Colonic mucosa (tissue), 4 donors: ENCODE results near the gene POLD2. TPM values are rescaled to one million over a fixed set of nuclear protein-coding genes. Genes with fewer than 3 reads are reported as not detected.

Source experiments
- DNase-seq: peaks from one replicate; pipeline ENCODE4 v3.0.0-alpha.2; 2020
- H3K27ac ChIP-seq: fragments of 200-600 bp; one replicate; pipeline ENCODE4 v1.8.0; 2021
- H3K27me3 ChIP-seq: fragments of 200-600 bp; one replicate; pipeline ENCODE4 v1.8.0; 2021
- H3K36me3 ChIP-seq: fragments of 200-600 bp; one replicate; pipeline ENCODE4 v1.8.0; 2021
- H3K4me1 ChIP-seq: fragments of 200-600 bp; one replicate; pipeline ENCODE4 v1.8.0; 2021; ENCODE audit warnings: mild to moderate bottlenecking
- H3K4me3 ChIP-seq: fragments of 200-600 bp; one replicate; pipeline ENCODE4 v1.8.0; 2021
- H3K9ac ChIP-seq, 2 donors: one replicate each; pipeline ENCODE4 v1.7.0; 2013; ENCODE audit warnings: control low read depth in 2 of 2, low read depth in 2 of 2, low read length in 2 of 2
- H3K9me3 ChIP-seq: fragments of 200-600 bp; one replicate; pipeline ENCODE4 v1.8.0; 2021
- intact Hi-C: fragments of 100-400 bp; cut with DNase I; formaldehyde crosslinking; loops from one replicate; pipeline ENCODE4 v1.14.1; 2022
- total RNA-seq, 2 donors: library from RNA; stranded (reverse); fragmentation: NEBNext Ultra II Directional in 1 of 2; extraction: Animal tissue kit (Norgen Biotek cat#: 25700) in 1 of 2; gene quantifications; one replicate each; pipeline ENCODE4 v1.2.1, GENCODE V29; 2021
- TF ChIP-seq, protein P1 (sequence below): fragments of 200-600 bp; IDR thresholded peaks from one replicate; pipeline ENCODE4 v1.8.0; 2022; ENCODE audit warnings: antibody characterized with exemption, mild to moderate bottlenecking
- donor health status: healthy.
- donor health status: DM: no; HTN: no; CAD: no.
- donor health status: DM: no; HTN: no; CAD: no.

Gene POLD2
- total RNA-seq, 2 donors from 2014 or later, result 54.8 to 161 TPM

DNA sequence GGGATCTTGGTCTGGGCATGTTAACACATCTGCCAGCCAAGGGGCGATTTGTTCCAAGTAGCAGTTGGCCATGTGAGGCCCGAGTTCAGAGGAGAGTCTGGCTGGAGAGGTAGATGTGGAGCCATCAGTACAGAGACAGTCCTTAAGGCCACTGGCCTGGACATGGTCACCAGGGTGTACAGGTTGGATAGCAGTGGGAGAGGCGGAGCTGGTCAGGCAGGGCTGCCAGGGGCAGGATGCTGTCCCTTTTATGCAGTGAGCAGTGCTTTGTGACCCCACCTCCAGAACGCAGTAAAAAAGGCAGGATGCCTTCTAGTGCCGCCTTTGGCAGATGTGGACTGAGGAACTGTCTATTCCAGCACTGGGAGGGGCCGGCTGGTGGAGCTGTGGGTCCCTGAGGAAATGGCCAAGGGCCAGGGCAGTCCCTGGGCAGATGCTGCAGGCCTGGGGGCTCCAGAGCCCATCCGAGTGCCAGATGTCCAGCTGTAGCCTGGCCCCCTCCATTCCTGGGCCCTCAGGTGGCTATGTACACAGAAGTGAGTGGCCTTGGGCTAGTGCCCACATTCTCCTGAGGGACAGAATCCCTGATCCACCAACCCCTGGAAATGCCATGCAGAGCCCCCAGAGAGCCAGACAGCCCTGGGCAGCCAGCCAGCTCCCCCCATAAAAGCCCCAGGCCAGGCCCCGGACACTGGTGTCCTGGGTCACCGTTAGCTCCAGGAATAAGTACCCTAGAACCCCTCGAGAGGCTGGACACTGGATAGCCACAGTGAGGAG, 34.9 kb upstream of the POLD2 start:
- H3K4me1 ChIP-seq, result no peaks in the 10 kb centered on the region
- no peak overlapping the region for H3K4me3 ChIP-seq
- H3K9me3 ChIP-seq, result no peaks in the 10 kb centered on the region
- H3K9ac ChIP-seq, result no peak overlapping the region
- no peaks in the 10 kb centered on the region for H3K27me3 ChIP-seq
- DNase-seq, result no peak
- no peak overlapping the region for H3K27ac ChIP-seq
- intact Hi-C loops, result no loop called here
- TF ChIP-seq, protein P1, sequence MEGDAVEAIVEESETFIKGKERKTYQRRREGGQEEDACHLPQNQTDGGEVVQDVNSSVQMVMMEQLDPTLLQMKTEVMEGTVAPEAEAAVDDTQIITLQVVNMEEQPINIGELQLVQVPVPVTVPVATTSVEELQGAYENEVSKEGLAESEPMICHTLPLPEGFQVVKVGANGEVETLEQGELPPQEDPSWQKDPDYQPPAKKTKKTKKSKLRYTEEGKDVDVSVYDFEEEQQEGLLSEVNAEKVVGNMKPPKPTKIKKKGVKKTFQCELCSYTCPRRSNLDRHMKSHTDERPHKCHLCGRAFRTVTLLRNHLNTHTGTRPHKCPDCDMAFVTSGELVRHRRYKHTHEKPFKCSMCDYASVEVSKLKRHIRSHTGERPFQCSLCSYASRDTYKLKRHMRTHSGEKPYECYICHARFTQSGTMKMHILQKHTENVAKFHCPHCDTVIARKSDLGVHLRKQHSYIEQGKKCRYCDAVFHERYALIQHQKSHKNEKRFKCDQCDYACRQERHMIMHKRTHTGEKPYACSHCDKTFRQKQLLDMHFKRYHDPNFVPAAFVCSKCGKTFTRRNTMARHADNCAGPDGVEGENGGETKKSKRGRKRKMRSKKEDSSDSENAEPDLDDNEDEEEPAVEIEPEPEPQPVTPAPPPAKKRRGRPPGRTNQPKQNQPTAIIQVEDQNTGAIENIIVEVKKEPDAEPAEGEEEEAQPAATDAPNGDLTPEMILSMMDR, result no peak
- no peaks in the 10 kb centered on the region for H3K36me3 ChIP-seq

DNA sequence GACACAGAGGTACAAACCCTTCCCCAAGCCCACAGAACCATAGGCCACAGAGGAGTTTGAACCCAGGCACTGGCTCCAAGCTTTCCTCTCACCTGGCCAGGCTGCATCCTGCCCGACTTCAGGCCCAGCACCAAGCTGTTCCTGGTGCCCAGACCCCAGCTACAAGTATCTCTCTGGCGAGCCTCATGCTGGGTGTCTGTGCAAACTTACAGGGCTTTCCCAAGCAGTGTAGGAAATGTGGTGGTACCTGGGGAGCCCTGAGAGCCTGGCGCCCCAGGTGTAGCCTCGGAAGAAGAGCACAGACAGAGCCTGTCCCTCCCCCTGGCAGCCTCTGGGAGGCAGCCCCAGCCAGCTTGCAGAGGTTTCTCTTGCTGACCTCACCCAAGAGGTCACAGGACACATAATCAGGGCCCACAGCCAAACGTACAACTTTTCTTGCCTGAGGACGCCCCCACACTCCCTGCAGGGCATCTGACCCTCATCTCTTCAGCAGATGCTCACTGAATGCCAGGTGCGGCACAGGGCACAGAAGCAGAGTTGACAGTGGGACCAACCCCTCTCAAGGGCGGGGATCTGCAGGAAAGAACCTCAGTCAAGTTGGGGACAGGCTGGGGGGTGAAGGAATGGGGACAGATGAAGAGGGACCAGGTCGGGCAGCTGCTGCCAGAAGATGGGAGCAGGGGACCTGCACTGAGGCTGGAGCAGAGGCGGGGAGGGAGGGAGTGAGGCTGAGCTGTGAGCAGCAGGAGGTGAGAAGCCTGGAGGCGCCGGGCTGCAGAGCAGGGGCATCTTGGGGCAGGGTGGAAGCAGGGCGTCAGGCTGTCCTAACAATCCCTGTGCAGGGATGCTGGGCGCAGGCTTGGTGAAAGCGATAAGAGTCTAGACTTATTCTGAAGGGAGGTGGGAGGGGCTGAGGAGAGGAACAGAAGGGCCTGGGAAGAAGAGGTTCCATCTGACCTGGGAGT, 34.0 kb upstream of the POLD2 start:
- no peak for DNase-seq
- Histone ChIP-seq H3K36me3 (no peaks in the 10 kb centered on the region), H3K4me1 (no peaks in the 10 kb centered on the region), H3K4me3 (no peak overlapping the region), H3K27me3 (no peaks in the 10 kb centered on the region), H3K9me3 (no peaks in the 10 kb centered on the region), H3K9ac (no peak overlapping the region), H3K27ac (no peak overlapping the region)
- intact Hi-C loops, result no loop called here
- TF ChIP-seq, protein P1, result no peak

DNA sequence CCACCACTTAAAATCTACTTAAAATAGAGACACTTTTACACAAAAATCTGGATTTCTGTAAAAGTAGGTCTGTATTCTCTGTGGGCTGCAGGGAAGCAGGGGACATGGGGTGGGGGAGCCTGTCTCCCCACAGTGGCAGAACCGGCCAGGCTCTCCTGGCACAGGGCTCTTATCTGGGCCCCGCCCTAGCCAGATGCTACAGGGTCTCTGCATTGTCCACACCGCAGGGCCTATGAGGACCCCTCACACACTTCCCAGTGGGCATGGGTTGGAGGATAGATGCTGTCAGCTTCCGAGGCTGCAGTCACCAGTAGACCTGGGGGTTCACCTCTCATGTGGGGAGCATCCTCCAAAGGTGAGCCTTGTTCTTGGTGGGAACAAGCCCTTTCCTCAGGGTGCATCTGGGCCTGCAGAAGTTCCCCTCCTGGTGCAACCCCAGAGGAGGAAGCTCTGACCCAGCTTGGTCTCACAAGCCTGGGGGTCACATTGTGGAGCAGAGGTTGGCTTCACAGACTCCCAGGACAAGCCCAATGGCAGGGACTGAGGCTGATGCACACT, 33.2 kb upstream of the POLD2 start:
- Histone ChIP-seq H3K4me3 (no peak overlapping the region), H3K27me3 (no peaks in the 10 kb centered on the region), H3K4me1 (no peaks in the 10 kb centered on the region), H3K27ac (no peak overlapping the region), H3K36me3 (no peaks in the 10 kb centered on the region), H3K9ac (no peak overlapping the region), H3K9me3 (no peaks in the 10 kb centered on the region)
- TF ChIP-seq, protein P1, result no peak
- intact Hi-C loops, result no loop called here
- no peak for DNase-seq

DNA sequence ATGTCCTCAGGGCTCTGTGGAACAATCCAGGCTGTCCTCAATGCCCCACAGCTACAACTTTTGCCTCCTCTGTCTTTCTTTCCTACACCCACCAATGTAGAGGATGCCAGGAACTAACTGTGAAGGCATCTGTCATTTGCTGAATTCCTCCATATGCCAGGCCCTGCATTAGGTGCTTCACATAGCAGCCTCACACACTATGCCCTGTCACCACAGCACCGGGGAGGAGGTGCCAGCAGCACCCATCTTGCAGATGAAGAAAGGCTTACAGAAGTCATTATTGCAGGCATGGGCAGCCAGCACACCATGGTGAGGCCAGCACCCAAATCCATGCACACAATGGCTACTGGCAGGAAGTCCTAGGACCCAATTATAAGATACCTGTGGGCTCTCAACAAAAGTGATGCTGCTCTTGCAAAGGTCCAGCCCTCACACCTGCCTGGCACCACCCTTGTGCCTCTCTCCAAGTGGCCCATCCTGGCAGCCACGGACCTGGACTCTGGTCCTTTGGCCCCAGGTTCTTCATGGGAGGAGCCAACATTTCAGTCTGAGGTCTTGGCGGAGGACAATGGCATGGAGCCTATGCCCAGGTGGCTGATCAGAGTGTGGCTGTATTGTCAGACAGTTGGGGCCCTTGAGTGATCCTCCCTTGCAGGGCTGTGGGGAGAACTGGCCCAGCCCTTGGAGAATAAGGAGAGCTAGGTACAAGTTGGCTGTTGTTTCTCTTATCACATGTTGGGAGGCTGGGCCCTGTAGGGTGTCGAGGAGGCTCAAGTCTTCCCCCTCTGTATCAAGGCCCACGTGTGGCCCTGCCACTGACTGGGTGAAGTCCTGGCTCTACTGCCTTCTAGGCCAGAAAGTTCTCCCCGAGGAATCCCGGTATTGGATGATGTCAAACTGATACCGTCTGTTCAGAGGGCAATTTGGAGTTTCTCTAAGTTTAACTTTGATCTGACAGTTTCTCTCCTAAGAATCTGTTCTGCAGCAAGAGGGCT, 32.1 kb upstream of the POLD2 start:
- H3K27me3 ChIP-seq, result no peaks in the 10 kb centered on the region
- no peak overlapping the region for H3K27ac ChIP-seq
- no peak for DNase-seq
- H3K9me3 ChIP-seq, result no peaks in the 10 kb centered on the region
- TF ChIP-seq, protein P1, result no peak
- intact Hi-C loops, result no loop called here
- no peaks in the 10 kb centered on the region for H3K4me1 ChIP-seq
- no peak overlapping the region for H3K9ac ChIP-seq
- H3K36me3 ChIP-seq, result no peaks in the 10 kb centered on the region
- H3K4me3 ChIP-seq, result no peak overlapping the region
